ENCODE results near the gene NOL11.
A peak's percentile ranks its signal among the peaks of the same experiment; 100 is the strongest.

NOL11 gene

DNA sequence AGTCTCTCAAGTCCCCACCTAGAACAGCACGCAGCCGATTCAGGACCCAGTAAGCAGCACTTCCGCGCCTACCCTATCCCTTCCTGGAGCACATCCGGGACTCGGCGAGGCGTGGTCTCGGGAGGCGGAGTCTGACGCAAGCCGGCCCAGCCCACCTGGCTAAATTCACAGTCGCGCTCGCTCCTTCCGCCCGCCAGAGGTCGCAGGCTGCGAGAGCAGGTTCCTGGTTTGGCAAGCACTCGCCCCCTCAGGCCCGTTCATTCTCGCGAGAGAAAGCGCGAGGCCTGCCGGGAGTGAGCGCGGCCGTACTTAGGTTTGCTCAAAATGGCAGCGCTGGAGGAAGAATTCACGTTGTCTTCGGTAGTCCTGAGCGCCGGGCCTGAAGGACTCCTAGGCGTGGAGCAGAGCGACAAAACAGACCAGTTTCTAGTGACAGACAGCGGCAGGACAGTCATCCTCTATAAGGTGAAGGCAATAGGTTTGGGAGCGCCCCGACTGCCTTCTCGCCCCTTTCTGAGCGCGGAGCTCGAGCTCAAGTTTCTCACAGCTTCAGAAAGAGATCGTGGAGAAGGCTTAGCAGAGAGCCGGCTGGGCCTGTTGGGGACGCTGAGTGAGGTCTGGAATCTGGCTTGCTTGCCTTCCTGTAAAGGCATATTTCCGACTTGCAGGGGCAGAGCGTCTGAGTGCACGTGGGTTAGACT is at the start of gene NOL11:
NOL11 (plus strand) TSS at position 313 of the 701 bp plus-strand sequence; CDS start at position 325, 12 bp downstream.
- Mint-ChIP-seq H3K27ac (ENCODE audit: low read depth) (peak within 1 kb of the TSS; percentile 98), H3K9me3 (no peaks in the 10 kb centered on the region), H3K4me3 (peak within 1 kb of the TSS; percentile 99), H3K36me3 (ENCODE audit: insufficient read depth) (peaks cover 37% of the 10 kb centered on the region), H3K4me1 (peaks cover 20% of the 10 kb centered on the region), H3K27me3 (no peaks in the 10 kb centered on the region)
- DNase-seq (ENCODE audit: low spot score in 2 of 2), result peak; percentile 99
- ATAC-seq (replicated peaks; ENCODE audit: extremely low read depth, poor library complexity, severe bottlenecking), result peak; percentile 93

DNA sequence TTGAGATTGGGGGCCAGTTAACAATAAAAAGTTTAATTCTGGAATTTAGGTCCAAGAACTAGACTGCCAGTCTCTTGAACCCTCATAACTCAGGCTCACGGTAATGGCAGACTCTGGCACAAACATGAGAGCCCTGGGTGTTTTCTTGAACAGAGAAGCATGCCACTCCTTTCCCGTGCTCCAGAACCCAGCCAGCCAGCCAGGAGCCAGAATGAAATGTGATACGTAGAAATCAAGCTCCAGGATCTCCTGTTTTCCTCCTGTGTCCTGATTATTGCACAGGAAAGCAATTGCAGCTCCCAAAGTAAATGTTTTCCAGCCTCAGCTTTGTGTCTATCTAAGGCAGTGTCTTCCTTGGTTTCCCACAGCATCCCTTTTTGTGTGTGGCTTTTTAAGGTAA is 46.2 kb upstream of the NOL11 start:
- no peak for ATAC-seq (replicated peaks; ENCODE audit: extremely low read depth, poor library complexity, severe bottlenecking)
- Mint-ChIP-seq H3K4me1 (no peaks in the 10 kb centered on the region), H3K4me3 (no peak overlapping the region), H3K9me3 (no peaks in the 10 kb centered on the region), H3K27ac (ENCODE audit: low read depth) (no peak overlapping the region), H3K27me3 (no peaks in the 10 kb centered on the region), H3K36me3 (ENCODE audit: insufficient read depth) (peaks cover 59% of the 10 kb centered on the region)
- no peak for DNase-seq (ENCODE audit: low spot score in 2 of 2)

DNA sequence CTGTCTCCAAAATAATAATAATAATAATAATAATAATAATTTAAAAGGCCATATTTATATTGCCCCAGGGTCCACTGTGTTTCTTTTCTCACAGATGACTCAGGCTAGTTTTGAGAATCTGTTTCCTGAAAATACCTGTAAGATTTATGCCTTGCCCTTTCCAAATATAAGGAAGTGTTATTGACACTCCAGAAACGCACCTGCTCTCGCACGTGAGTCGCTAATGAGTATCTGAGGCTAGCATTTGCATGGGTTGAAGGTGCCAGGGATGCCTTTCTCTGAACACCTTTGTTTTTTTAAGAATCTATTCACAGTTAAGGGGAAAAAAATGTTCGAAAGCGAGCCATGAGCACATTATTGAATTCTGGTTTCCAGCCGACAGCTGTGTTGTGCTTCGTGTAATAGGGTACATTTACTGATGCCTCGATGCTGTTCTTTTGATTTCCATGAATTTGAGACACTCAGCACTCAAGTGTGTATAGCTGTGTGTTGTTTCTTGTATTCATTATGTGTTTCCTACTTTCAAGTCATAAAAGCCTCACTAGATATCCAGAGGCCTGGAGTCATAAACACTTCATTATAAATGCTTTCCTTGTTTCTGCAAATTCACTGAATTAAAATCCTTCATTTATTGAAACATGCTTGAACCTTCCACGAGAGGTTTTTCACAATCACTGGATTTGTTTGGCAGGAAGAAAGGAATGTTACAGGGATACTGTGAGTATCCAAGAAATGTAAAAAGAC is 45.0 kb upstream of the NOL11 start:
- Mint-ChIP-seq H3K36me3 (ENCODE audit: insufficient read depth) (peaks cover 65% of the 10 kb centered on the region), H3K9me3 (no peaks in the 10 kb centered on the region), H3K4me1 (no peaks in the 10 kb centered on the region), H3K4me3 (no peak overlapping the region), H3K27ac (ENCODE audit: low read depth) (no peak overlapping the region), H3K27me3 (no peaks in the 10 kb centered on the region)
- ATAC-seq (replicated peaks; ENCODE audit: extremely low read depth, poor library complexity, severe bottlenecking), result no peak
- no peak for DNase-seq (ENCODE audit: low spot score in 2 of 2)

DNA sequence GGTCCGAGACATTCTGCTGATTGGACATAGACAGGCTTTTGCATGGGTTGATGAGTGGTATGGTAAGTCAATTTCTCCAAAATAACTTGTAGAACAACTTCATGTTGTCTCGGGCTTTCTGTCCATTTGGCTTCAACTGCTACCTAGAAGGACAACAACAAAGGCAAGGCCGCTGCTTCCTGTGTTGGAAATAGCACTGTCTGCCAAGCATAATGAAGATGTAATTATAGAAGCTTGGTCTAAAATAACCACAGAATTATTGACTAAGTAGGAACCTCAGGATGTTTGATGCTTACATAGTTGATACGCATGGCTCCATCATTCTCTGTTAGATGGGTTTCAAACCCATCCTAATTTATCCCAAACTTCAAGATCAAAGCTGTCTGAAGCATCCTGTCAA is 42.3 kb upstream of the NOL11 start:
- H3K9me3 Mint-ChIP-seq, result no peaks in the 10 kb centered on the region

DNA sequence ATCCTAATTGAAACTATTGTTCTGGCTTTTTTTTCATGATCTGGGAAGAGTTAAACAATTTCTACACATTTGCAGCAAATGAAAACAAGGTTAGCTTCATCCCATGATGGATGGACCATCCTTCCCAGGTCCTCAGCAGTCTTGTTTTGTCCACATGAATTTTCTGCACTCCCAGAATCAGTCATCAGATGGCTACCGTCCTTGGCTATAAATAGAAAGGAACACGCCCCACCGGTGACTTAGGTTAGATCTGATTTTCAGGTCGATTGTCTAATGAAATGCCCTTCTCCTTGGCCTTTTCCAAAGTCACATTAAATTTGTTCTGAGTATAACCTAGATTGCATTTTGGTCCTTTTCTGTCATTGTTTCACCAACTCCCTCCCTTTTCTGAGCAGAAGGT is 41.4 kb upstream of the NOL11 start:
- H3K27ac Mint-ChIP-seq (ENCODE audit: low read depth), result peak overlapping the region; percentile 29
- no peaks in the 10 kb centered on the region for H3K27me3 Mint-ChIP-seq
- H3K4me3 Mint-ChIP-seq, result no peak overlapping the region
- no peak for ATAC-seq (replicated peaks; ENCODE audit: extremely low read depth, poor library complexity, severe bottlenecking)
- no peak for DNase-seq (ENCODE audit: low spot score in 2 of 2)
- H3K36me3 Mint-ChIP-seq (ENCODE audit: insufficient read depth), result peaks cover 55% of the 10 kb centered on the region
- H3K9me3 Mint-ChIP-seq, result no peaks in the 10 kb centered on the region
- peaks cover 7% of the 10 kb centered on the region for H3K4me1 Mint-ChIP-seq

More for the DNA sequence above, 42.3 kb upstream of the NOL11 start:
- no peak overlapping the region for H3K4me3 Mint-ChIP-seq
- no peak overlapping the region for H3K27ac Mint-ChIP-seq (ENCODE audit: low read depth)
- peaks cover 60% of the 10 kb centered on the region for H3K36me3 Mint-ChIP-seq (ENCODE audit: insufficient read depth)
- no peaks in the 10 kb centered on the region for H3K27me3 Mint-ChIP-seq
- no peak for DNase-seq (ENCODE audit: low spot score in 2 of 2)
- ATAC-seq (replicated peaks; ENCODE audit: extremely low read depth, poor library complexity, severe bottlenecking), result no peak
- peaks cover 7% of the 10 kb centered on the region for H3K4me1 Mint-ChIP-seq

DNA sequence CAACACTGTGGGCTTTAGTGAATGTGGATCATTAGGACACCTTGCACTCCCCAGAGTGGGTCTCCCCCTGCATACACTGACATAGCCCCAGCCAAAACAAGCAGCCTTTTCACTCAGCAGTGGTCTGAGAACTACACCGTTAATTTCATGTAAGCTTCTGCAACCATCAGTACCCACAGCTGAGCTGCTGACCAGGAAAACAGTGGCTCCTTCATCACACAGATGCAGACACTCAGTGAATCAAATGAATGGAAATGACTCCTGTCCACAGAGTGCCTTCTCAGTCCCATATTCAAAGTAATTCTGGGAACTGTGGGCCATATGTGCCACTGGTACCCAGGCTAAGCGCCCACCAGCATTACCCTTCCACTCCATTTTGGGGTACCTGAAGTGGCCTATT is 39.3 kb upstream of the NOL11 start:
- H3K27me3 Mint-ChIP-seq, result no peaks in the 10 kb centered on the region
- peaks cover 53% of the 10 kb centered on the region for H3K36me3 Mint-ChIP-seq (ENCODE audit: insufficient read depth)
- peaks cover 7% of the 10 kb centered on the region for H3K4me1 Mint-ChIP-seq
- no peaks in the 10 kb centered on the region for H3K9me3 Mint-ChIP-seq
- H3K4me3 Mint-ChIP-seq, result no peak overlapping the region
- ATAC-seq (replicated peaks; ENCODE audit: extremely low read depth, poor library complexity, severe bottlenecking) (no peak), DNase-seq (ENCODE audit: low spot score in 2 of 2) (no peak)
- no peak overlapping the region for H3K27ac Mint-ChIP-seq (ENCODE audit: low read depth)

DNA sequence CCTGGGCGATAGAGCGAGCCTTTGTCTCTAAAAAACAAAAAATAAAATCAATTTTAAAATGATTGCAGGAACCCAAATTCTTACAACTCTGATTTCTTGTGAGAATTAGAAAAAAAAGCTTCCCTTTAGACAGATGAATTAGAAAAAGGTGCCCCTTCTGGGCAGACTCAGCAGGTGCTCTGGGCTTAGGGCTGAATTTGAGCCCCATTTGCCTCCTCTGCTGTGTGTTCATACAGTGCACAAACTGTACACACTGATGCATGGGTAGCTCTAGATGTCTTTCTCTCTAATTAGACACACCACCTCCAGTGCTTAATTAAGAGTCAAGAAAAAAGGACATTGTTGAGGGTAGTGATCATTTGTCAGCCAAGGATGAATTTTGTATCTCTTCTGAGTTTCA is 38.5 kb upstream of the NOL11 start:
- peaks cover 50% of the 10 kb centered on the region for H3K36me3 Mint-ChIP-seq (ENCODE audit: insufficient read depth)
- DNase-seq (ENCODE audit: low spot score in 2 of 2), result no peak
- H3K4me3 Mint-ChIP-seq, result no peak overlapping the region
- no peaks in the 10 kb centered on the region for H3K27me3 Mint-ChIP-seq
- H3K4me1 Mint-ChIP-seq, result peaks cover 7% of the 10 kb centered on the region
- no peak for ATAC-seq (replicated peaks; ENCODE audit: extremely low read depth, poor library complexity, severe bottlenecking)
- peak overlapping the region; percentile 50 for H3K27ac Mint-ChIP-seq (ENCODE audit: low read depth)
- no peaks in the 10 kb centered on the region for H3K9me3 Mint-ChIP-seq

DNA sequence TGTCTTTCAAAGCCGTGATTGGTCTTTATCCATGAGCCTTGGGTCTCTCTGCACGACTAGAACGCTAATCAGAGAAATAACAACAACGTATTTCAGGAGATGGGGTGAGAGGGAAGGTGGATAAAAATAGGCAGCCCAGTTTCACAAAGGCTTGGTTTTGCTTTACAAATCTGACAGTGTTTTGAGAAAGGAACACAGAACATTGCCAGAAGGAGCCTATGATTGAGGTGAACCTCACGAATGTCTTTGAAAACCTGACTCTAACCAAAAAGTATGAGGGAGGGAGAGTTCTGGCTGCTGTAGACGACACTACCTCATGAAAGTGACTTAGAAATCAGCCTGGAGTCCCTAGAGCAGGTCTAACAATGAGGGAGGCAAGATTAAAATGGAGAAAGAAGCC is 38.0 kb upstream of the NOL11 start:
- no peaks in the 10 kb centered on the region for H3K27me3 Mint-ChIP-seq

DNA sequence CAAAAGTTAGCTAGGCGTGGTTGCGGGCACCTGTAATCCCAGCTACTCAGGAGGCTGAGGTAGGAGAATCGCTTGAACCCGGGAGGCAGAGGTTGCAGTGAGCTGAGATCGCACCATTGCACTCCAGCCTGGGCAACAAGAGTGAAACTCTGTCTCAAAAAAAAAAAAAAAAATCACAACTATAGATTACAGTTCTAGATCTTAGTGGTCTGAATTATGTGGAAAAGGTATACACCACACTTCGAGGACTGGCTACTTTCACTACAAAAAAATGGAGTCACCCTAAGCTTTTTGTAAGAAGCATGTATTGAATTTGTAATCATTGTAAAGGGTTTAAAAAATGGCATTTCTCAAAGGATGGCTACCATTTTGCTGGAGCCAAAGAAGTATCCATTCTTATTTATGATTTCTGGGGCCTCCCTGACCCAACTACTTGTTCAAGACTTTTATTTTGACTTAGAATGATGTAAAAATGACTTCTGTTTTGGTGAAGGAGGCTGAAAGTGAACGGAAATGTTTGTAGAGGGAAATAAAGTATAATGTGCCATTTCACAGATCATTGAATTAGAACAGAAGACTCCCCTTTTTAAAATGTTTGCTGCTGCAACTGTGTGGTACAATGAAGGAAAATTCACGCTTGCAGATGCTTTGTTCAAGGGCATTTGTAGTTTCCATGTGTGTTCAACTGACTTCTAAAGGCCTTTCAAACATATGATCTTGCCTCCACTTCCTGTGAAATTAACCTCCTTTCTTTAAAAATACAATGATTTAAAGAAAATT is 37.1 kb upstream of the NOL11 start:
- DNase-seq (ENCODE audit: low spot score in 2 of 2), result no peak
- Mint-ChIP-seq H3K27ac (ENCODE audit: low read depth) (peak overlapping the region; percentile 41), H3K27me3 (no peaks in the 10 kb centered on the region), H3K9me3 (no peaks in the 10 kb centered on the region), H3K4me1 (peaks cover 7% of the 10 kb centered on the region), H3K4me3 (no peak overlapping the region), H3K36me3 (ENCODE audit: insufficient read depth) (peaks cover 45% of the 10 kb centered on the region)
- no peak for ATAC-seq (replicated peaks; ENCODE audit: extremely low read depth, poor library complexity, severe bottlenecking)

More for the DNA sequence above, 38.0 kb upstream of the NOL11 start:
- Mint-ChIP-seq H3K4me1 (peaks cover 7% of the 10 kb centered on the region), H3K27ac (ENCODE audit: low read depth) (peak overlapping the region; percentile 50), H3K9me3 (no peaks in the 10 kb centered on the region), H3K4me3 (no peak overlapping the region), H3K36me3 (ENCODE audit: insufficient read depth) (peaks cover 47% of the 10 kb centered on the region)
- ATAC-seq (replicated peaks; ENCODE audit: extremely low read depth, poor library complexity, severe bottlenecking) (no peak), DNase-seq (ENCODE audit: low spot score in 2 of 2) (no peak)

DNA sequence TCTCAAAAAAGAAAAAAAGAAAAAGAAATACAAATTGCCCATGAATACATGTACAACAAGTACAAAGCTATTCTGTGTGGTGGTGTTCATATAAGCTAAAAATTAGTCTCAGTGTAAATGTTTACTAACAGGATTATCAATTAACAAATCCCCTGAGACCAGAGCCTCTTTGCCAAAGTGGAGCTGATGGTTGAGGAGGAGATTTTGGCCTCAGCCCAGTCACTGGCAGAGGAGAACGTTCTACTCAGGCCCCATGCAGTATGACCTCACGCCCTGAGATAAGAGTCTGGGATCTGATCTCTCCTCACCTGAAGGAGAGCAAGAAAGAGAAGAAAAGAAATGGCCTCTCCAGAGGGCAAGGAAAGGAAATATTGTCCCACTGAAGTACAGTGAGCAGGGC is 35.5 kb upstream of the NOL11 start:
- H3K4me1 Mint-ChIP-seq, result peaks cover 7% of the 10 kb centered on the region
- DNase-seq (ENCODE audit: low spot score in 2 of 2) (no peak), ATAC-seq (replicated peaks; ENCODE audit: extremely low read depth, poor library complexity, severe bottlenecking) (no peak)
- no peaks in the 10 kb centered on the region for H3K27me3 Mint-ChIP-seq
- H3K36me3 Mint-ChIP-seq (ENCODE audit: insufficient read depth), result peaks cover 44% of the 10 kb centered on the region
- H3K27ac Mint-ChIP-seq (ENCODE audit: low read depth), result peak overlapping the region; percentile 62
- no peak overlapping the region for H3K4me3 Mint-ChIP-seq
- H3K9me3 Mint-ChIP-seq, result no peaks in the 10 kb centered on the region

DNA sequence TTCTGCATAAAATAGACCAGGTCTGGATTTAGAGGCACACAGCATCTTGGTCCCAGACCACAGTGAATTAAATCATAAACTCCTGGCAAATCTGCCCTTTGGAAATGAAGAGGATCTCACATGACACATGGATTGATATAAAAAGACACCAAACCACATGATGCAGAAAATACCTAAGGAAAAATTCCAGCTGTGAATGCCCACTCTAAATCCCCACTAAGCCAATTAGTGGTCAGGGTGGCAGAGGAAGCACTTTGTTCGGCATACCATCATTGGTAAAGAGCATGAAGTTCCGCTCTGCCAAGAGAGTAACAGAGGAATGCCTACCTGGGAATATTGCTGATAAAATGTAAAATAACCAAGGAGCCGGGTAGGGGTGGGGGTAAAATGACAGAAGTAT is 32.4 kb upstream of the NOL11 start:
- Mint-ChIP-seq H3K27me3 (no peaks in the 10 kb centered on the region), H3K4me3 (no peak overlapping the region), H3K36me3 (ENCODE audit: insufficient read depth) (peaks cover 34% of the 10 kb centered on the region), H3K9me3 (no peaks in the 10 kb centered on the region), H3K4me1 (no peaks in the 10 kb centered on the region), H3K27ac (ENCODE audit: low read depth) (no peak overlapping the region)
- DNase-seq (ENCODE audit: low spot score in 2 of 2), result no peak
- no peak for ATAC-seq (replicated peaks; ENCODE audit: extremely low read depth, poor library complexity, severe bottlenecking)

DNA sequence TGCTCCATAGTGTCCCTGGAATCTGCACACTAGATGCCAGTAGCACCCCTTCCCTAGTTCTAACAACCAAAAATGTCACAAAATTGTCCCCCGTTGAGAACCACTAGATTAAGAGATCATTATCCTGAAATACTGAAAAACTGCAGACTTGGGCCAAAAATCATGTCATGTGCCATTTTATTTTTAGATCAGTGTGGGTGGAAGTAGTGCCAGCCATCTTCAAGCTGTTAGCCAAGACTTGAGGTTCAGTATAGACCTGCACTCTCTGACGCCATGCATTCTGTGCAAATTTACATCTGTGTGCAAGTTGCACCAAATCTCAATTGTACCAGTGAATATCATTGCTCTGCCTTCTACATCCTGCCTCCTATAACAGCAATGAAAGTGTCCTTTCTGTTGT is 31.5 kb upstream of the NOL11 start:
- Mint-ChIP-seq H3K36me3 (ENCODE audit: insufficient read depth) (peaks cover 32% of the 10 kb centered on the region), H3K4me1 (no peaks in the 10 kb centered on the region), H3K4me3 (no peak overlapping the region), H3K27ac (ENCODE audit: low read depth) (no peak overlapping the region), H3K9me3 (no peaks in the 10 kb centered on the region), H3K27me3 (no peaks in the 10 kb centered on the region)
- DNase-seq (ENCODE audit: low spot score in 2 of 2), result no peak
- no peak for ATAC-seq (replicated peaks; ENCODE audit: extremely low read depth, poor library complexity, severe bottlenecking)
